HepG2 (cell line): ENCODE measurements around the gene NOP9. TPM values are rescaled to one million over a fixed set of nuclear protein-coding genes. Genes with fewer than 3 reads are reported as not detected.

Source experiments
- CBX1 ChIP-seq: IDR thresholded peaks from one replicate; pipeline ENCODE4 v1.6.1; 2016; ENCODE audit warnings: antibody characterized with exemption, low read depth
- GFI1 ChIP-seq: sonication (generic); formaldehyde crosslinking; IDR thresholded peaks from 2 replicates; pipeline ENCODE4 v1.5.0; 2020; ENCODE audit warnings: missing genetic modification reagents, mild to moderate bottlenecking, borderline replicate concordance
- HMGA1 ChIP-seq: sonication (generic); formaldehyde crosslinking; conservative IDR thresholded peaks from 2 replicates; pipeline ENCODE4 v1.4.0; 2020; ENCODE audit warnings: missing genetic modification reagents
- TCF12 ChIP-seq, 2 experiments: fragments of 450-650 bp in 1 of 2; sonication (generic) in 1 of 2; formaldehyde crosslinking in 1 of 2; IDR thresholded peaks; 2 replicates each; pipeline versions ENCODE4 v1.6.1 to v1.8.0; 2017 to 2022; ENCODE audit warnings: antibody characterized with exemption in 1 of 2, mild to moderate bottlenecking in 1 of 2, missing genetic modification reagents in 1 of 2, moderate library complexity in 1 of 2
- THYN1 ChIP-seq: sonication (generic); formaldehyde crosslinking; IDR thresholded peaks from 2 replicates; pipeline ENCODE4 v1.8.1; 2023; ENCODE audit warnings: low read depth, mild to moderate bottlenecking, moderate library complexity, missing genetic modification reagents, borderline replicate concordance
- TMF1 ChIP-seq: sonication (generic); formaldehyde crosslinking; IDR thresholded peaks from 2 replicates; pipeline ENCODE4 v1.8.1; 2022; ENCODE audit warnings: low read depth, missing genetic modification reagents
- ZBTB1 ChIP-seq: sonication (generic); formaldehyde crosslinking; IDR thresholded peaks from 2 replicates; pipeline ENCODE4 v1.4.0; 2020; ENCODE audit warnings: missing genetic modification reagents, borderline replicate concordance
- ZNF10 ChIP-seq: sonication (generic); formaldehyde crosslinking; IDR thresholded peaks from 2 replicates; pipeline ENCODE4 v1.4.0; 2020; ENCODE audit warnings: mild to moderate bottlenecking, low read depth, missing genetic modification reagents, borderline replicate concordance
- ZNF335 ChIP-seq: sonication (generic); formaldehyde crosslinking; IDR thresholded peaks from 2 replicates; pipeline ENCODE4 v1.4.0; 2020; ENCODE audit warnings: missing genetic modification reagents
- ZNF460 ChIP-seq: sonication (generic); formaldehyde crosslinking; IDR thresholded peaks from 2 replicates; pipeline ENCODE4 v1.5.1; 2020; ENCODE audit warnings: missing genetic modification reagents, mild to moderate bottlenecking, borderline replicate concordance
- ZNF569 ChIP-seq: sonication (generic); formaldehyde crosslinking; IDR thresholded peaks from 2 replicates; pipeline ENCODE4 v1.5.0; 2020; ENCODE audit warnings: mild to moderate bottlenecking, missing genetic modification reagents, moderate library complexity, borderline replicate concordance
- polyA plus RNA-seq, 8 experiments: library from polyadenylated mRNA; depleted of rRNA in 3 of 8; stranded (reverse) in 7 of 8; unstranded in 1 of 8; fragments of >200 nt; fragmentation: Illumina TruSeq in 4 of 8; extraction: Trizol in 4 of 8; gene quantifications; 2 replicates each; pipeline versions ENCODE4 v1.2.1 to v1.2.3, GENCODE V29; 2011 to 2016; ENCODE audit warnings: low read depth in 4 of 8, missing spikeins in 1 of 8, mixed read lengths in 1 of 8; ENCODE audit not compliant: insufficient read depth in 1 of 8
- total RNA-seq, 5 experiments: library from RNA; depleted of rRNA; stranded (reverse); fragments of >200 nt; fragmentation: Illumina TruSeq; extraction: Trizol; gene quantifications; 2 replicates each; pipeline ENCODE4 v1.2.3, GENCODE V29; 2016; ENCODE audit warnings: low read depth in 1 of 5
- TF ChIP-seq, protein P1 (sequence below): IDR thresholded peaks from 2 replicates; pipeline ENCODE4 v1.6.1; 2016; ENCODE audit warnings: missing compliant biosample characterization, missing genetic modification reagents, borderline replicate concordance
- TF ChIP-seq, protein P2 (sequence below): sonication (generic); formaldehyde crosslinking; IDR thresholded peaks from 2 replicates; pipeline ENCODE4 v1.8.0; 2022; ENCODE audit warnings: missing genetic modification reagents, mild to moderate bottlenecking, moderate library complexity, borderline replicate concordance
- TF ChIP-seq, protein P3 (sequence below): sonication (generic); formaldehyde crosslinking; IDR thresholded peaks from 2 replicates; pipeline ENCODE4 v1.4.0; 2020; ENCODE audit warnings: missing genetic modification reagents, borderline replicate concordance
- TF ChIP-seq, protein P4 (sequence below): sonication (generic); formaldehyde crosslinking; IDR thresholded peaks from 2 replicates; pipeline ENCODE4 v1.4.0; 2020; ENCODE audit warnings: missing genetic modification reagents
- TF ChIP-seq, protein P5 (sequence below): sonication (generic); formaldehyde crosslinking; IDR thresholded peaks from 2 replicates; pipeline ENCODE4 v1.5.0; 2020; ENCODE audit warnings: missing genetic modification reagents

Gene NOP9
- total and polyA plus RNA-seq, 2 of the 13 experiments (the other 11 are each of a cell fraction or from before 2014, with no cell fraction given), result 24.5 to 61.6 TPM

DNA sequence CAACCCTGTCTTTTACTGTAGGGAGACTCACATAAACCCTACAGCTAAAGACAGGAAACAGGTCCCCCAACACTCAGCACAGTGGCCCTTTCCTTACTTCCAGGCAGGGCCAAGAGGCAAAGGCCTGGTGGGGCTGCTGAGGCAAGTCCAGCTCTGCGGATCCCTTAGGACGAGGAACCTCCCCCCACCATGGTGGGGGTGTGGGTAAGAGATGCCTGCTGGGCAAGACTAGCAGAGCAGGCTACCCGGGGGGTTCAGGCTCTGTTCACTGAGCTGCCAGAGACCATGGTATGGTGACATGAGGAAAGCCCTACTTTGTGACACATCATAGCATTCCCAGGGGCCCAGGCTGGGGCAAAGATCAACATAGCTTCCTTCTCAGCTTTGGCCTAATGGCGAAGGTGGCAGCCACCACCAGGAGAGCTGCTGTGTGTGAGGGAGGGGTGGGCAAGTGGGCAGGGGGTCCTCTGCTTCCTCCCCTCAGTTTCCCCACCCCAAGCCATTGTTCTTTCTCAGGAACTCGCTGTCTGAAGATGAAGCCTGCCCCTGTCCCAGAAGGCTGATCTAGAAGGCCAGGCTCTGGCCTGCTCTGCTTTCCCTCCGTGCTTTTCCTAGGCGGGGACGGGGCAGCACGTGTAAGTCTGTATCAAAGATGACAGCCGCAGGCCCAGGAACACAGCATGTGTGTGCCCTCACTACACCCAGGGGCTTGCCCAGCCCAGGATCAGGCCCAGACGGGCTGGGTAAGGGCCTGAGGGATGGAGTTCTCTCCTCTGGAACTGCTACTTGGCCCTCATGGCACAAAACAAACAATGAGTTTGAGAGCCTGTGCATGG lies 47.1 kb upstream of the NOP9 start (continued):
- TF ChIP-seq HMGA1 (CRISPR knock-in tag) (no peak), GFI1 (CRISPR knock-in tag) (no peak), ZNF569 (CRISPR knock-in tag) (no peak), ZNF10 (no peak), TMF1 (CRISPR knock-in tag) (peak; percentile 24; the same call in 1 of the 2 replicates), ZNF335 (CRISPR knock-in tag) (0 out of 2 replicates have a peak, but pooled peaks have one; percentile 58), ZNF460 (CRISPR knock-in tag) (no peak), ZBTB1 (CRISPR knock-in tag) (no peak; the same call in 1 of the 2 replicates), THYN1 (CRISPR knock-in tag) (no peak), TCF12 (IDR thresholded peaks at IDR 0.05) (no peak), TCF12 (CRISPR knock-in tag; IDR thresholded peaks at IDR 0.05) (0 out of 2 replicates have a peak, but pooled peaks have one; percentile 11), CBX1 (peak; percentile 36)
- TF ChIP-seq, protein P1, sequence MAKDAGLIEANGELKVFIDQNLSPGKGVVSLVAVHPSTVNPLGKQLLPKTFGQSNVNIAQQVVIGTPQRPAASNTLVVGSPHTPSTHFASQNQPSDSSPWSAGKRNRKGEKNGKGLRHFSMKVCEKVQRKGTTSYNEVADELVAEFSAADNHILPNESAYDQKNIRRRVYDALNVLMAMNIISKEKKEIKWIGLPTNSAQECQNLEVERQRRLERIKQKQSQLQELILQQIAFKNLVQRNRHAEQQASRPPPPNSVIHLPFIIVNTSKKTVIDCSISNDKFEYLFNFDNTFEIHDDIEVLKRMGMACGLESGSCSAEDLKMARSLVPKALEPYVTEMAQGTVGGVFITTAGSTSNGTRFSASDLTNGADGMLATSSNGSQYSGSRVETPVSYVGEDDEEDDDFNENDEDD (CRISPR knock-in tag), result no peak; the same call in 1 of the 2 replicates
- TF ChIP-seq, protein P2, sequence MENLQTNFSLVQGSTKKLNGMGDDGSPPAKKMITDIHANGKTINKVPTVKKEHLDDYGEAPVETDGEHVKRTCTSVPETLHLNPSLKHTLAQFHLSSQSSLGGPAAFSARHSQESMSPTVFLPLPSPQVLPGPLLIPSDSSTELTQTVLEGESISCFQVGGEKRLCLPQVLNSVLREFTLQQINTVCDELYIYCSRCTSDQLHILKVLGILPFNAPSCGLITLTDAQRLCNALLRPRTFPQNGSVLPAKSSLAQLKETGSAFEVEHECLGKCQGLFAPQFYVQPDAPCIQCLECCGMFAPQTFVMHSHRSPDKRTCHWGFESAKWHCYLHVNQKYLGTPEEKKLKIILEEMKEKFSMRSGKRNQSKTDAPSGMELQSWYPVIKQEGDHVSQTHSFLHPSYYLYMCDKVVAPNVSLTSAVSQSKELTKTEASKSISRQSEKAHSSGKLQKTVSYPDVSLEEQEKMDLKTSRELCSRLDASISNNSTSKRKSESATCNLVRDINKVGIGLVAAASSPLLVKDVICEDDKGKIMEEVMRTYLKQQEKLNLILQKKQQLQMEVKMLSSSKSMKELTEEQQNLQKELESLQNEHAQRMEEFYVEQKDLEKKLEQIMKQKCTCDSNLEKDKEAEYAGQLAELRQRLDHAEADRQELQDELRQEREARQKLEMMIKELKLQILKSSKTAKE (CRISPR knock-in tag), result no peak
- TF ChIP-seq, protein P3, sequence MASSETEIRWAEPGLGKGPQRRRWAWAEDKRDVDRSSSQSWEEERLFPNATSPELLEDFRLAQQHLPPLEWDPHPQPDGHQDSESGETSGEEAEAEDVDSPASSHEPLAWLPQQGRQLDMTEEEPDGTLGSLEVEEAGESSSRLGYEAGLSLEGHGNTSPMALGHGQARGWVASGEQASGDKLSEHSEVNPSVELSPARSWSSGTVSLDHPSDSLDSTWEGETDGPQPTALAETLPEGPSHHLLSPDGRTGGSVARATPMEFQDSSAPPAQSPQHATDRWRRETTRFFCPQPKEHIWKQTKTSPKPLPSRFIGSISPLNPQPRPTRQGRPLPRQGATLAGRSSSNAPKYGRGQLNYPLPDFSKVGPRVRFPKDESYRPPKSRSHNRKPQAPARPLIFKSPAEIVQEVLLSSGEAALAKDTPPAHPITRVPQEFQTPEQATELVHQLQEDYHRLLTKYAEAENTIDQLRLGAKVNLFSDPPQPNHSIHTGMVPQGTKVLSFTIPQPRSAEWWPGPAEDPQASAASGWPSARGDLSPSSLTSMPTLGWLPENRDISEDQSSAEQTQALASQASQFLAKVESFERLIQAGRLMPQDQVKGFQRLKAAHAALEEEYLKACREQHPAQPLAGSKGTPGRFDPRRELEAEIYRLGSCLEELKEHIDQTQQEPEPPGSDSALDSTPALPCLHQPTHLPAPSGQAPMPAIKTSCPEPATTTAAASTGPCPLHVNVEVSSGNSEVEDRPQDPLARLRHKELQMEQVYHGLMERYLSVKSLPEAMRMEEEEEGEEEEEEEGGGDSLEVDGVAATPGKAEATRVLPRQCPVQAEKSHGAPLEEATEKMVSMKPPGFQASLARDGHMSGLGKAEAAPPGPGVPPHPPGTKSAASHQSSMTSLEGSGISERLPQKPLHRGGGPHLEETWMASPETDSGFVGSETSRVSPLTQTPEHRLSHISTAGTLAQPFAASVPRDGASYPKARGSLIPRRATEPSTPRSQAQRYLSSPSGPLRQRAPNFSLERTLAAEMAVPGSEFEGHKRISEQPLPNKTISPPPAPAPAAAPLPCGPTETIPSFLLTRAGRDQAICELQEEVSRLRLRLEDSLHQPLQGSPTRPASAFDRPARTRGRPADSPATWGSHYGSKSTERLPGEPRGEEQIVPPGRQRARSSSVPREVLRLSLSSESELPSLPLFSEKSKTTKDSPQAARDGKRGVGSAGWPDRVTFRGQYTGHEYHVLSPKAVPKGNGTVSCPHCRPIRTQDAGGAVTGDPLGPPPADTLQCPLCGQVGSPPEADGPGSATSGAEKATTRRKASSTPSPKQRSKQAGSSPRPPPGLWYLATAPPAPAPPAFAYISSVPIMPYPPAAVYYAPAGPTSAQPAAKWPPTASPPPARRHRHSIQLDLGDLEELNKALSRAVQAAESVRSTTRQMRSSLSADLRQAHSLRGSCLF (CRISPR knock-in tag), result no peak
- TF ChIP-seq, protein P4, sequence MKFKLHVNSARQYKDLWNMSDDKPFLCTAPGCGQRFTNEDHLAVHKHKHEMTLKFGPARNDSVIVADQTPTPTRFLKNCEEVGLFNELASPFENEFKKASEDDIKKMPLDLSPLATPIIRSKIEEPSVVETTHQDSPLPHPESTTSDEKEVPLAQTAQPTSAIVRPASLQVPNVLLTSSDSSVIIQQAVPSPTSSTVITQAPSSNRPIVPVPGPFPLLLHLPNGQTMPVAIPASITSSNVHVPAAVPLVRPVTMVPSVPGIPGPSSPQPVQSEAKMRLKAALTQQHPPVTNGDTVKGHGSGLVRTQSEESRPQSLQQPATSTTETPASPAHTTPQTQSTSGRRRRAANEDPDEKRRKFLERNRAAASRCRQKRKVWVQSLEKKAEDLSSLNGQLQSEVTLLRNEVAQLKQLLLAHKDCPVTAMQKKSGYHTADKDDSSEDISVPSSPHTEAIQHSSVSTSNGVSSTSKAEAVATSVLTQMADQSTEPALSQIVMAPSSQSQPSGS, result peak; percentile 50; the same call in 1 of the 2 replicates
- TF ChIP-seq, protein P5, sequence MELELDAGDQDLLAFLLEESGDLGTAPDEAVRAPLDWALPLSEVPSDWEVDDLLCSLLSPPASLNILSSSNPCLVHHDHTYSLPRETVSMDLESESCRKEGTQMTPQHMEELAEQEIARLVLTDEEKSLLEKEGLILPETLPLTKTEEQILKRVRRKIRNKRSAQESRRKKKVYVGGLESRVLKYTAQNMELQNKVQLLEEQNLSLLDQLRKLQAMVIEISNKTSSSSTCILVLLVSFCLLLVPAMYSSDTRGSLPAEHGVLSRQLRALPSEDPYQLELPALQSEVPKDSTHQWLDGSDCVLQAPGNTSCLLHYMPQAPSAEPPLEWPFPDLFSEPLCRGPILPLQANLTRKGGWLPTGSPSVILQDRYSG (CRISPR knock-in tag), result no peak
